Omental fat pad (tissue), 4 donors: Measurements from ENCODE around the gene FGF5. TPM values are rescaled to one million over a fixed set of nuclear protein-coding genes. Genes with fewer than 3 reads are reported as not detected.

Experiments used
- ATAC-seq: fragments of 150-250 bp; one replicate; pipeline ENCODE4 v1.9.1; 2016; ENCODE audit warnings: mild to moderate bottlenecking, moderate library complexity; ENCODE audit not compliant: low FRiP score
- DNase-seq: peaks from one replicate; pipeline ENCODE4 v3.0.0-alpha.2; 2019; ENCODE audit warnings: low spot score
- CTCF ChIP-seq, 3 donors: fragments of 450-650 bp; IDR thresholded peaks; one replicate each; pipeline ENCODE4 v1.5.1; 2016 to 2017; ENCODE audit warnings: antibody characterized with exemption in 3 of 3, mild to moderate bottlenecking in 3 of 3, moderate library complexity in 2 of 3
- total RNA-seq, 4 donors: library from RNA; depleted of rRNA; stranded (reverse); fragments of >200 nt; gene quantifications; one replicate each; pipeline ENCODE4 v1.1.0, GENCODE V29; 2016

The FGF5 gene
- total RNA-seq, 4 donors from 2014 or later, result 0.09 TPM; not detected in 3

GRCh38 chr4:80307183-80307735 is 40.8 kb downstream of the FGF5 start:
- ATAC-seq (peak; percentile 52), DNase-seq (no peak)
- no peak for TF ChIP-seq CTCF (IDR thresholded peaks at IDR 0.05)

GRCh38 chr4:80307774-80308465 is 41.5 kb downstream of the FGF5 start:
- TF ChIP-seq CTCF (IDR thresholded peaks at IDR 0.05), result no peak
- ATAC-seq, result peak; percentile 87

DNA sequence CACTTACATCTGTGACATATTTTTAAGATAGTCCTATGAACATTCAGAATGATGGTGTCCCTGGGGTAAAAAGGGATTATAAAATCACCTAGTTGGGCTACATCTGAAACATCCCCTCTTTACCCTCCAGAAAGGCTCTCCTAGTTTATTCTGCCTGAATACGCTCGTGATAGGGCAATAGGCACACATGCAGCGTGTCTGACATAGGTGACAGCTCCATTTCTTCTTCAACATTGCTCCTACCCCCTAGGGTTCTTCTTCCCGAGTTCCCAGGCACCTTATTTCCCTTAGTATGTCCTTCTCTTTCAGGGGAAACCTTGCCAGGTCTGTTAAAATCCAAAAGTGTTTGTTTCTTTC is 42.0 kb downstream of the FGF5 start:
- TF ChIP-seq CTCF (IDR thresholded peaks at IDR 0.05), result no peak
- no peak for DNase-seq
- no peak for ATAC-seq

More at GRCh38 chr4:80307774-80308465, 41.5 kb downstream of the FGF5 start:
- no peak for DNase-seq

- ATAC-seq (no peak), DNase-seq (no peak)
- TF ChIP-seq CTCF (IDR thresholded peaks at IDR 0.05), result no peak
These were observed 43.0 kb downstream of the FGF5 start for GRCh38 chr4:80309294-80310004.

DNA sequence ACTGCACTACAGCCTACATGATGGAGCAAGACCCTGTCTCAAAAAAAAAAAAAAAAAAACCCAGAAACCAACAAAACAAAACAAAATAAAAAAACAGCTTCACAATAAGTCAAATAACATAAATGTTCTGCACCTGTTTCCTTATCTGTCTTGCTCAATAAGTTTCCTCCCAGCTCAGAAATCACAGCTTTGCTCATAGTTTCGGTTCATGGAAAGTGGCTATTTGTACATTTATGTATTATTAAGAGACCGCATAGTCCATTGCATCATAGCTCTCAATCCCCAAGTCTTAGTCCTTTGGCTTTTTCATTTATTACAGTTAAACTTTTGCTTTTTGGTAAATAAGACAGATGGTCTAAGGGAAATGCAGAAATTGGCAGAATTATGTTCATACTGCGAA is 44.7 kb downstream of the FGF5 start:
- DNase-seq (no peak), ATAC-seq (no peak)
- no peak for TF ChIP-seq CTCF (IDR thresholded peaks at IDR 0.05)

DNA sequence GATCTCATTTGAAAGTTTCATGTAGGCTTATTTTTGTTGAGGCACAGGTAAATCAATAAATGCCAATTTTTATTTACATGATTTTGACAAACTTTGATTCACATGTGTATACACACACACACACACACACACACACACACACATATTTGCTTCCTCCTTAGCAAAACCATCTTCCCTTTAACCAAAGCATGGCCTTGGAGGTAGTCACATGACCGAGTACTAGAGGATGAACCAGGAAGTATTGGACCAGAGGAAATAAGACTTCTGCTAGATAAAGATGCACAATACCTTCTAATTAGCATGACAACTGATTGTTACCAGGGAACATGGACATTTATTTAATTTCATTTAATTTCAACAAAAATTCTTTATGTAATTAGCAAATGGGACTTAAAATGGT is 45.7 kb downstream of the FGF5 start:
- TF ChIP-seq CTCF (IDR thresholded peaks at IDR 0.05), result no peak
- DNase-seq (no peak), ATAC-seq (no peak)
